Nephron (organoid): ENCODE measurements around the gene SLC45A1.

Experiments used
- H3K27ac Mint-ChIP-seq, 3 experiments: 2 replicates each; pipeline ENCODE4 v1.8.0; 2020; ENCODE audit warnings: mixed read lengths in 3 of 3, mild to moderate bottlenecking in 2 of 3, moderate library complexity in 1 of 3
- H3K27me3 Mint-ChIP-seq: 2 replicates; pipeline ENCODE4 v1.8.0; 2021; ENCODE audit warnings: low read depth, mild to moderate bottlenecking, moderate library complexity, mixed read lengths
- H3K36me3 Mint-ChIP-seq: 2 replicates; pipeline ENCODE4 v1.8.0; 2020; ENCODE audit warnings: low read depth, mixed read lengths
- H3K4me1 Mint-ChIP-seq: 2 replicates; pipeline ENCODE4 v1.8.0; 2020; ENCODE audit warnings: mixed read lengths
- H3K4me3 Mint-ChIP-seq, 3 experiments: 2 replicates each; pipeline ENCODE4 v1.8.0; 2020; ENCODE audit warnings: mild to moderate bottlenecking in 3 of 3, mixed read lengths in 3 of 3, moderate library complexity in 2 of 3
- H3K9me3 Mint-ChIP-seq: 2 replicates; pipeline ENCODE4 v1.8.0; 2020; ENCODE audit warnings: mixed read lengths
- CTCF ChIP-seq, 3 experiments: fragments of 200-600 bp; sonication (generic); IDR thresholded peaks; one replicate each; pipeline ENCODE4 v1.5.0; 2021; ENCODE audit warnings: antibody characterized with exemption in 3 of 3; ENCODE audit not compliant: unreplicated experiment in 3 of 3

Gene SLC45A1

GRCh38 chr1:8340448-8340847 is 22.5 kb downstream of the SLC45A1 start:
- Mint-ChIP-seq H3K36me3 (peaks cover 28% of the 10 kb centered on the region), H3K9me3 (peaks cover 2% of the 10 kb centered on the region), H3K4me1 (peaks cover 15% of the 10 kb centered on the region), H3K27me3 (peaks cover 6% of the 10 kb centered on the region), H3K27ac (no peak overlapping the region), H3K4me3 (no peak overlapping the region)
- TF ChIP-seq CTCF (IDR thresholded peaks at IDR 0.05; ENCODE audit: unreplicated experiment in 3 of 3), result no peak

- H3K9me3 Mint-ChIP-seq, result no peaks in the 10 kb centered on the region
- peaks cover 6% of the 10 kb centered on the region for H3K27me3 Mint-ChIP-seq
- H3K27ac Mint-ChIP-seq, result peak overlapping the region; percentile 12 to 61 (median 55)
- peaks cover 20% of the 10 kb centered on the region for H3K36me3 Mint-ChIP-seq
- no peak for TF ChIP-seq CTCF (IDR thresholded peaks at IDR 0.05; ENCODE audit: unreplicated experiment in 3 of 3)
- peaks cover 25% of the 10 kb centered on the region for H3K4me1 Mint-ChIP-seq
- peak overlapping the region in 1 of 3 experiments; percentile 38 for H3K4me3 Mint-ChIP-seq
Measured at GRCh38 chr1:8342325-8342724, 24.4 kb downstream of the SLC45A1 start.

GRCh38 chr1:8343044-8343443 is 25.1 kb downstream of the SLC45A1 start:
- Mint-ChIP-seq H3K36me3 (peaks cover 16% of the 10 kb centered on the region), H3K4me1 (peaks cover 25% of the 10 kb centered on the region), H3K4me3 (peak overlapping the region in 2 of 3 experiments; percentile 48 to 54), H3K27me3 (peaks cover 6% of the 10 kb centered on the region), H3K9me3 (no peaks in the 10 kb centered on the region), H3K27ac (peak overlapping the region; percentile 82 to 83 (median 82))
- TF ChIP-seq CTCF (IDR thresholded peaks at IDR 0.05; ENCODE audit: unreplicated experiment in 3 of 3), result no peak

- H3K27me3 Mint-ChIP-seq, result peaks cover 6% of the 10 kb centered on the region
- H3K27ac Mint-ChIP-seq, result peak overlapping the region; percentile 82 to 83 (median 82)
- peaks cover 25% of the 10 kb centered on the region for H3K4me1 Mint-ChIP-seq
- no peak for TF ChIP-seq CTCF (IDR thresholded peaks at IDR 0.05; ENCODE audit: unreplicated experiment in 3 of 3)
- H3K36me3 Mint-ChIP-seq, result peaks cover 16% of the 10 kb centered on the region
- H3K4me3 Mint-ChIP-seq, result peak overlapping the region; percentile 48 to 54 (median 50)
- no peaks in the 10 kb centered on the region for H3K9me3 Mint-ChIP-seq
Measured at GRCh38 chr1:8343464-8344001, 25.6 kb downstream of the SLC45A1 start.

GRCh38 chr1:8344893-8345507 is 27.1 kb downstream of the SLC45A1 start:
- Mint-ChIP-seq H3K4me3 (no peak overlapping the region), H3K4me1 (peaks cover 25% of the 10 kb centered on the region), H3K9me3 (no peaks in the 10 kb centered on the region), H3K36me3 (peaks cover 9% of the 10 kb centered on the region), H3K27ac (peak overlapping the region in 1 of 3 experiments; percentile 25), H3K27me3 (no peaks in the 10 kb centered on the region)
- no peak for TF ChIP-seq CTCF (IDR thresholded peaks at IDR 0.05; ENCODE audit: unreplicated experiment in 3 of 3)
